Activated CD8-positive, alpha-beta memory T cell treated with anti-CD3 and anti-CD28 coated beads, Interleukin-2, amount 50 U/mL, for 4 hours (primary cell): ENCODE measurements around the gene CACNA2D3.
"Not testable (repeated sequence)": the region's sequence is repeated elsewhere in the genome, so short reads cannot be mapped to it uniquely, and the experiment has no call there.

ENCODE experiments used
- DNase-seq: peaks from one replicate; pipeline ENCODE4 v3.0.0-alpha.2; 2020

Gene CACNA2D3

GRCh38 chr3:54122324-54123002, at the start of gene CACNA2D3:
Gene CACNA2D3, plus strand, starts transcription at chr3:54122552.
- DNase-seq, result no peak

GRCh38 chr3:54073386-54073785, 49.0 kb upstream of the CACNA2D3 start:
- DNase-seq, result no peak

- no peak for DNase-seq
These were observed 43.0 kb upstream of the CACNA2D3 start for GRCh38 chr3:54079314-54079713.

GRCh38 chr3:54079730-54080325, 42.5 kb upstream of the CACNA2D3 start:
- no peak for DNase-seq

- no peak for DNase-seq
These were observed 38.4 kb upstream of the CACNA2D3 start for GRCh38 chr3:54083921-54084320.

- no peak for DNase-seq
These were observed 36.4 kb upstream of the CACNA2D3 start for GRCh38 chr3:54085936-54086335.

GRCh38 chr3:54086652-54087405, 35.5 kb upstream of the CACNA2D3 start:
- no peak for DNase-seq

GRCh38 chr3:54087581-54088410, 34.6 kb upstream of the CACNA2D3 start:
- DNase-seq, result no peak

GRCh38 chr3:54093491-54094248, 28.7 kb upstream of the CACNA2D3 start:
- no peak for DNase-seq

- no peak for DNase-seq
These were observed 27.4 kb upstream of the CACNA2D3 start for GRCh38 chr3:54094926-54095325.

- DNase-seq, result no peak
These were observed 23.0 kb upstream of the CACNA2D3 start for GRCh38 chr3:54099381-54099780.

- no peak for DNase-seq
These were observed 18.3 kb upstream of the CACNA2D3 start for GRCh38 chr3:54104084-54104483.

GRCh38 chr3:54116129-54116528, 6.2 kb upstream of the CACNA2D3 start:
- not testable (repeated sequence) for DNase-seq

- DNase-seq, result no peak
These were observed 1.5 kb upstream of the CACNA2D3 start for GRCh38 chr3:54120657-54121413.

- no peak for DNase-seq
These were observed 683 bp upstream of the CACNA2D3 start for GRCh38 chr3:54121414-54122323.

- DNase-seq, result no peak
These were observed 837 bp downstream of the CACNA2D3 start for GRCh38 chr3:54123003-54123775.

- DNase-seq, result no peak
These were observed 1.4 kb downstream of the CACNA2D3 start for GRCh38 chr3:54123776-54124196.

GRCh38 chr3:54125300-54125699, 2.9 kb downstream of the CACNA2D3 start:
- no peak for DNase-seq

GRCh38 chr3:54126551-54126950, 4.2 kb downstream of the CACNA2D3 start:
- no peak for DNase-seq
